Activated CD4-positive, alpha-beta T cell treated with anti-CD3 and anti-CD28 coated beads, Interleukin-2, amount 50 U/mL, for 48 hours (primary cell): Measurements from ENCODE around the gene CNOT1.
A peak's percentile ranks its signal among the peaks of the same experiment; 100 is the strongest.
"Not testable (repeated sequence)": the region's sequence is repeated elsewhere in the genome, so short reads cannot be mapped to it uniquely, and the experiment has no call there.

Experiments
- DNase-seq, 2 experiments: peaks; one replicate each; pipeline ENCODE4 v3.0.0-alpha.2; 2020

CNOT1 gene

DNA sequence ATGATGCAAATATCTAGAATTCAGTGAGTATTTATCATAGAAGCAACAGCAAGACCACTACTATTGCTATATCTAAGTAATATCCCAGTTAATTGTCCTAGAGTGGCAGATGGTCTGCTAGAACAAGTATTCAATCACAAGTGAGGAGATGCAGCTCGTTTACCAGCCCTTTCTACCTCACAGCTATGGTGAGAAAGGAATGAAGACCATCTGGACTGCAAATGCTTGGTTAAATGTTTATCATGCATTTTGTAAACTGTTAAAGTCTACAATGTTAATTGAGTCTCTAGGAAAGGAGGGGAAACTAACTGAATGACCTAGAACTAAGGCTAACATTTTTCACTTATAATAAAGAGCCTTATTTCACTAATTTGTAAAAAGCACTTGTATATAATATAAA, 52.5 kb downstream of the CNOT1 start:
- DNase-seq: no peak

DNA sequence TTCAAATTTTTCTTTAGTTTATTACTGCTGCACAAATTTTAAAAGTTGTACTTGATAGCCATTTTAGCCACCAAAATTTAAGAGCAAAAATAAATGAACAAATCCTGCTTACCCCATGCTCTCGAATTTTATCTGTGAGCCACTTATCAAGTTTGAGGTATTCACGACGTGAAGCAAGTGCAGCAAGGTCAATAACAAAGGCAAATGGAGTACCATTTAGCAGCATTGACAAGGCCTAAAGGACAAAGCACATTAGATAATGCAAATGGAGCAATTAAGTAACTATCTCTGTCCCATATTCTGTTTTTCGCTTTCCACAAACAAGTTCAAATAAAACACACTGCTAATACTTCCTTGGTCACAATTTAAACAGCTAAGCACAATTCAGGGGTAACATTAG, 54.7 kb downstream of the CNOT1 start:
- DNase-seq: no peak

DNA sequence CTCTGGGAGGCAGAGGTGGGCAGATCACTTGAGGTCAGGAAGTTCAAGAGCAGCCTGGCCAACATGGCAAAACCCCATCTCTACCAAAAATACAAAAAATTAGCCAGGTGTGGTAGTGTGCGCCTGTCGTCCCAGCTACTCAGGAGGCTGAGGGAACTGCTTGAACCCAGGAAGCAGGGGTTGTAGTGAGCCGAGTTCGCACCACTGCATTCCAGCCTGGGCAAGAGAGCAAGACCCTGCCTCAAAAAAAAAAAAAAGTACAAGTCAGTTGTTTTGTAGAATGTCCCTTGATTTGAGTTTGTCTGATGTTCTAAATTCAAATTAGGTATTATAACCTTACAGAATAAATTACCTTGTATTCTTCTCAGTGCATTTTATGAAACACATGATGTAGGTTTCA, 63.9 kb downstream of the CNOT1 start:
- not testable (repeated sequence) for DNase-seq

DNA sequence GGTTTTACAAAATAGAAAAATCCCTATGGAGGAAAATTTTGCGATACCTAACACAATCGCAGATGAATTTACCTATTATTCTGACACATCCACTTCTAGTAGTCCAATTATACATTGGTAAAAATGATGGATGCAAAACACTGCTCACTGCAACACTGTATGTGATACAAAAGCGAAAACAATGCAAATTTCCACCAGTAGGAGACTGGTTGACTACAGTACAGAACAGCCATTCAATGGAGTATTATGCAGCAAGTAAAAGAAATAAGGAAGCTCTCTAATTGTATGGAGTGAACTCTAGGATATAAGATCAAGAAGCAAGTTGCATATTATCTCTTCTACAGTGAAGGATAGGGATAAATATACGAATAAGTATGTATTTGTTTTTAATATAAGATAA, 65.9 kb downstream of the CNOT1 start:
- DNase-seq: no peak

DNA sequence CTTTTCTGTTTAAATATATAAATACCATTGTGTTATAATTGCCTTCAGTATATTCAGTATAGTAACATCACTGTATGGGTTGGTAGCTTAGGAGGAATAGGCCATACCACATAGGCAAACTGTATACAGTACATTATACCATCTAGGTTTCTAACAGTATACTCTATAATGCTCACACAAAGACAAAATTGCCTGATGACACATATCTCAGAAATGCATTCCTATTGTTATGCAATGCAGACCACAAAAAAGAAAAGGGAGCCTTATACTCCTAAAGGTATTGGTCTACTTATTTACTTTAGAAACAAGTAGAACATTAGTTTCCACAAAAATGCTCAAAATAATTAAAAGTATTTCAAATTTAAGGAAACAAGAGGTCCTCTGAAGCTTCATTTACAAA, 66.4 kb downstream of the CNOT1 start:
- DNase-seq: no peak

DNA sequence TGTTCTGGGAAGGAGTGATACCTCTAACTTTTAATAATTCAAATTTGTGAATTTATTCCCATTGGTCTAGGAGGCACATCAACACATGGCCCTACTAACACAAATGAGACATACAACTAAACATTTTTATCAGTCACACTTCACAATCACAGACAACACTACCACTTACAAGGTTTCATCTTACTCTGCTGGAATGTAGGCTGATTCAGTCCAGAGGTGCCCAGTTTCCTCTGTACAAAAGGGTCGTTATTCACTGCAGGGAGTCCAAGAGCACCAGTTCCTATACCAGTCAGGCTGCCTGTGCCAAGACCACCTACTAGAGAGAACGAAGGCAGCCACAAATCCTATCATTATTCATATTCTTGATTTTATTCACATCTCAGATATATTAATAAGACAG, 72.9 kb downstream of the CNOT1 start:
- DNase-seq: no peak

DNA sequence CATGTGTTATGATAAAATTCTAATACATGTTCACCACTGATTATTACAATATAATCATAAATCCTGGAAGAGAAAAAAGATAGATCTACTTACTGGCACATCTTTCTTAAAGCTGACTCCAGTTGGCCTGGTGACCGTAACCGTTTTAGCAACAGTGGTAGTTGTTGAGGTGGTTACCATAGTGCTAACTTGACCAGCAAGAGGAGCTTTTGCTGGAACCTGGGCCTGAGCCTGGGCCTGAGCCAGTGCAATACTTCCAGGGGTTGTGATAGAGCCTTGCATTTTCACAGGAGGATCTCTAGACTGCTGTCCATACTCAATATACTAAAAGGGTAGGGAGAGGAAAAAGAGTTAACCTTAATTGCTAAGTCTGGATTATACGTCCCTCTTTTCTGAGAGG, 78.1 kb downstream of the CNOT1 start:
- DNase-seq: no peak

DNA sequence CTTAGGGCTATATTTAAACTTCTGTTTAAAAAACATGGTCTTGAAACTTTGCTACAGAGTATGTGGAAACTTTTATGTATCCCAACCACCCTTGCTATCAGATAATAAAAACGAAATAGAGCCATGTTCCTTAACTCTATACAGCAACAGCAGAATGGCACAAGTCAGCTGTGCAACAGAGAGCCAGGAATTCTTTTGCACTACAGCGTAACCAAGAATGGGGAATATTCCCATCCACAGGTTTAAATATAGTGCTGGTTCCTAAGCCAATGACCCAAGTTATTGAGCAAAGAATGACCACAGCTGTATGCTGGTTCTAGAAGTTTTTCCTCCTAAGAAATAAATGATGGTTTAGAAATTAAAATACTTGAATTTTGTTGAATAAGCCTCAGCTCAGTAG, 81.2 kb downstream of the CNOT1 start:
- DNase-seq: no peak

DNA sequence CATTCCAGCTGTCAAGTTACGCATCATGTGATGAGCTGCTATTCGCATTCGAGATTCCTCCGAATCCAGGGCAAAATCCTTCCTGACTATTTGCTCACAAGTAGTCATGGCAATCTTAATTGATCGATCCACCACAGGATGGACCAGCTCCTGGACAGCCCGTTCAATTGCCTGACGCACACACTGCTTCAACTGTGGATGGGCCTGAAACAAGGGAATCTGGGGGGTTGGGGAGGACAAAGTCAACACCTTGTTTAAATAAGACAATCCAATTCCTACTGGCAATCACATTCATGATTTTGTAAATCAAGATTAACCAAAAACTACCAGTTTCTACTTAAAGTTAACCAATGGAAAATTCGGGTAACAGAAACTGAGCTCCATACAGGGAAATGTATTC, 85.9 kb downstream of the CNOT1 start:
- DNase-seq: no peak

DNA sequence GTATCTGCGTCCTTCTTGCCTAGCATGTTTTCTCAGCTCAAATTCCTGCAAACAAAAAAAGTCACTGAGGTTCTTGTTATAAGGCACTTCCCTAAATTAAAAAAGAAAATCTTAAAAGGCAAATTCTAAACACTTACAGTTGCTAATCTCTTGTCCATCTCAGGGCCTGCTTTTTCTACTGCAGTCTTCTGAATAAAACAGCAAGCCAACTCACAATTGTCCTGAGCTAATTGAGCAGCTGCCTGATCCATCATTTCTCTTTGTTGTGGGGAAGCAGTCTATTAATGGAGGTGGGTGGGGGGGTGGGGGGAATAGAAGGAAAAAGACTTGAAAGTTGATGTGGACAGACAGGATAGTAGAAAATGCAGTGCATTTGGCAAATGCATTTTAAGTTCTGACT, 87.3 kb downstream of the CNOT1 start:
- DNase-seq: no peak

DNA sequence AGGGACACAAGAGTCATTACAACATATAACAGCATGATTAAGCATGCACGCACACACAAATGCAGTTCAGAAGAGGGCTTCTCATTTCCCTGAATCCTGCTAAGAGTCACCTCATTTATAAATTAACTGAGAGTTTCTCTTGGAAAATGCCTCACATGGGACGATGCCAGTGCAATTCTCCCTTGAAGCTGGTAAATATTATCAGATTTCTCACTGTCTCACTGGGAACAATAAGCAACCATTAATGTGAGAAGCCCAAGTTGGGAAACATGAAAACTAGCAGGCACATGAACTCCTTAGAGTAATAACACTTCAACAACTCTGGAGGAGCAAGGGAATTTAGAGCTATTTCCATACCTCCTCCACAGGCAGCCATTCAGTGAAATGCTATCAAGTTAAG, 87.9 kb downstream of the CNOT1 start:
- no peak for DNase-seq

DNA sequence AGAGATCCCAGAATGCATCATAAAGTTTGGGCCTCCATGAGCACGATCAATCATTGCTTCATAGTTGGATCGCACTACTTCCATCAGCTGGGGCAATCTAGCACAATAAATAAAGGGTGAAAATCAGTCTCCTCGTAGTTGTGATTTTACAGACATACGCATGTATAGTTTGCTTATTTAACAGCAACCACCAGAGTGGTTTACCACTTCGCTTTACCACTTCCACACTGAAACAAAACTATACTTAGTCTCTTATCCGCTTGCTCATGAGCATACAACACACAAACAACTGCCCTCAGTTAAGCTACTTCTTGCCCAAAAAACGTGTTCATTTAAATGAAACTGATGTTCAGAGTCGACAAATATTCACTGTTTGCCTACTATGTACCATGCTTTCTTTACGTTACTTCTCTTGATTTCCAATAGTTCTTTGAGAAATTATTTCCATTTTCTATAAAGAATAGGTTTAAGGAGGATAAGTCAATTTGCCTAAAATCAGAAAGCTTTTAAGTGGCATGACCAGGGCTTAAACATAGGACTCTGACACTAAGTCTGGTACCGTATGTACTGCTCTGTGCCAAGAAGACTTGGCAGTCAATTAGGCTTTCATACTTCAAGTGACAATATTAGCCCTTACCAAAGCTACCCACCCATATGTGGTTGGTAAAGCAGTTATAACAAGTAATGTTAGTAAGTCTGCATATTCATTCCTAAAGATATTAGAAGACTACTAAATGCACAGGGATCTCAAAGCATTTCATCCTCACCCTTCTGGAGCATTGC, 92.3 kb downstream of the CNOT1 start:
- DNase-seq: no peak

DNA sequence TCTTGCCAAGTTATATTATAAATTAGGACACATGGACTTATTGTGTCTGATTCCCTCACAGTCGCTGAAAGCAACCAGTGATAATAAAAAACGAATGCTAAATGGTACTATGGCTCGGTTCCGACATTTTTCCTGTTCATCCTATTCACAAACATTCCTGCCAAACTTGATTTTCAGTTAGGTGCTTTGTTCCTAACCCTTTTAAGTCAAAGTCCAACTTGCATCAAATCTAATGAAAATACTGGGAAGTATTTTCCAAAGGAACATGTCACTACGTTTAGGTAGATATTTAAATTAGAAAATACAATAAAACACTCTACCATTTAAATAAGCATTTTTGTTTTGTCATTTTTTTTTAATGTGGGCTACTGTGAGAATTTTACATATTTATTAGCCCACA, 93.3 kb downstream of the CNOT1 start:
- no peak for DNase-seq

DNA sequence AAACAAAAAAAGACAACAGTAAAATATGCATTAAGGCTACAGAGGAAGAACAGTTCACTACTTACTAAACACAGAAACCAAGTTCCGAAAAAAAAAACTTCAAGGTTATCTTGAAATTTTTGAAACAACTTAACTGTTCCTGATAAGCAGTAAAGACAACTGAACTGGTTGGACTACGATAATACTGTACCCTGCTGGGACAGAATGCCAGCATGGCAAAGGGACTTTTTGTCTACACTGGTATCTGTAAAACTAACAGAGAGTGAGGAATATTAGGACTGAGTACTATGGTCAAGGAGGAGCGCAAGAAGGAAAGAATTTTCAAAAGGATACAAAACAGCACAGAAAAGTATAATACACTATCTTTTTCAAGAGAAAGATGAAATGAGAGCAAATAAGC, 94.5 kb downstream of the CNOT1 start:
- no peak for DNase-seq

DNA sequence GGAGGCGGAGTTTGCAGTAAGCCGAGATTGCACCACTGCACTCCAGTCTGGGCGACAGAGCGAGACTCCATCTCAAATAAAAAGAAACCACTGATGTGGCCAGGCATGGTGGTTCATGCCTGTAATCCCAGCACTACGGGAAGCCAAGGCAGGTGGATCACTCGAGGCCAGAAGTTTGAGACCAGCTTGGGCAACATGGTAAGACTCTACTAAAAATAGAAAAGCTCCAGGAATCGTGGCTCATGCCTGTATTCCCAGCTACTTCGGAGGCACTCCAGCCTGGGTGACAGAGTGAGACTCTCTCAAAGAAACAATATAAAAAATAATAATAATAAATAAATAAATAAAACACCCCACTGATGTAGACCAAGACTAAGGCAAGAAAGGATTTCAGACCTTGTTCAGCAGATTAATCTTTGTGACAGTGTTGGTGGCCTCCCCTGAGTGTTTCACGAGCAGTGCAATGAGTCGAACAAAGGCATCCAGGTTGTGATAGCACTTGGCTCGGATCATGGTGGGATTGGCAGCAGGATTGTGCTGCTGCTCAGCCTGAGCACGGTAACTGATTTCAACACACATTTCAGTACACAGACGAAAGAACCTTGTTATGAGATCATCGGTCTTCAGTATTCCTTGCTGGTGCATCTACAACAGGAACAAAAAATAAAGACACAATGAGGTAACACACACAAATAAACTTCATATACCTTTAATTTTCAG, 95.7 kb downstream of the CNOT1 start:
- DNase-seq: no peak

DNA sequence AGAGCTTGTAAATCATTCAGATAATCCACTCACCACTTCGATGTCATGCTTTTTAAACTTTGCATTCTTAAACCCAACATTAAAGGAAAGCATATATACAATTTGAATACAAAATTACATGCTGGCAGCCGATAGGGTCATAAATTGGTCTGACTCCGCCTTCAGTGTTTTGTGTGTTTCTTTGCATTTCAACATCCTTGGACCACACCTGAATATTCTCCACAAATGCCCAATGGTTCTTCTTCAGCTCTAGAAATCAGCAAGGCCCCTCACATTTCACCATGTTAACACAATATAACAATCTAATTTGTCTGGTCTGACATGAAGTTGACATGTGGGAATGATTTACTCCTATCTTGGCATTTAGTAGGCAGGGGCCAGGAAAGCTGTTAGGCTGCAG, 97.2 kb downstream of the CNOT1 start:
- no peak for DNase-seq

DNA sequence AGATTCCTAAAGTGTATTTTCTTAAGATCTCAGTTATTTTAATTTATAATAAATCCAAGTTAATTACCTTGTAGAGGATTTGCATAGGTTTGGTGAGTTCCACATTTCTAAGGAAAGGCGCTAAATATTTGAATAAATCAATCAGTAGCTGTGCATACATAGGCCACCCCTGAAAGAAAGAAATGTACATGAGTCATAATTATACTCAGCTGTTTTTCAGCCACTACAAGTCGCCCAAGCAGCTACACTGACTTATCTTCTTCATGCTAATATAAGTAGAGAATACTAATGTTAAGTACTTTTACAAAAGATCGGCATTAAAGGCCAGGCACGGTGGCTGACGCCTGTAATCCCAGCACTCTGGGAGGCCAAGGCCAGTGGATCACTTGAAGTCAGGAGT, 99.4 kb downstream of the CNOT1 start:
- no peak for DNase-seq

DNA sequence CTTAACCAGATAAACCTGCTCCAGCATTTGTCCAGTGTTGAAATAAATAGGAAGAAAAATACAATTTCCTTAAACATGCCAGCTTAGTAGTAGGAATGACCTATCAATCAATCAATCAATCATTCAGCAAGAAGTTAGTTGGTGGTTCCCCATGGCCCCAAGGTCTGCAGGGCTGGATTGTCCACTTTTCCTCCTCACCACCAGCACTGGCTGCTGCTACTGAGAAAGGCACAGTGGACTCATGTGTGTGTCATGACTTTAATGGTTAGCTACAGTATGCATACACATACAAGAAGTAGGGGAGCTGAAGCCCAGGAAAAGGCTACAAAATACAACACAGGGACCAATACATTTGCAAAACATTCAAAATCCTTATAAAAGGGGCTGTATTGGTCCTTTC, 109.9 kb downstream of the CNOT1 start:
- DNase-seq: no peak

DNA sequence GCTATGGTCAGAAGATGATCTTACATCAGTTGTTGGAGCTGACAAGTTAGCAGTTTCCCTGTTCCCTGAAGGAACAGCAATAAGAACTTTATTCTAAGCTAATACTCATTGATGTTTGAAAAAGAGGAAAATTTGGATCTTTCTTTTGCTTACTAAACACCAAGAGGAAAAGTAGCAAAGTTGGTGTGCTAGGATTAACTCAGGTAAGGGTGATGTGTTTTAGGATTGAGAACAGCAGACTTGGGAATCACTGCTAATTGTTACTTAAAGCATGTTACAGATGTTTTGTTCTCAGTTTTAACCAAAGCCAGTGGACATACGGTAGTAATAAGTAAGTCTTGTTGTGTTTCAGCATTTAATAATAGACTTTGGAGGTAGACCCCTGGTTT, 110.7 kb downstream of the CNOT1 start:
- DNase-seq: no peak

DNA sequence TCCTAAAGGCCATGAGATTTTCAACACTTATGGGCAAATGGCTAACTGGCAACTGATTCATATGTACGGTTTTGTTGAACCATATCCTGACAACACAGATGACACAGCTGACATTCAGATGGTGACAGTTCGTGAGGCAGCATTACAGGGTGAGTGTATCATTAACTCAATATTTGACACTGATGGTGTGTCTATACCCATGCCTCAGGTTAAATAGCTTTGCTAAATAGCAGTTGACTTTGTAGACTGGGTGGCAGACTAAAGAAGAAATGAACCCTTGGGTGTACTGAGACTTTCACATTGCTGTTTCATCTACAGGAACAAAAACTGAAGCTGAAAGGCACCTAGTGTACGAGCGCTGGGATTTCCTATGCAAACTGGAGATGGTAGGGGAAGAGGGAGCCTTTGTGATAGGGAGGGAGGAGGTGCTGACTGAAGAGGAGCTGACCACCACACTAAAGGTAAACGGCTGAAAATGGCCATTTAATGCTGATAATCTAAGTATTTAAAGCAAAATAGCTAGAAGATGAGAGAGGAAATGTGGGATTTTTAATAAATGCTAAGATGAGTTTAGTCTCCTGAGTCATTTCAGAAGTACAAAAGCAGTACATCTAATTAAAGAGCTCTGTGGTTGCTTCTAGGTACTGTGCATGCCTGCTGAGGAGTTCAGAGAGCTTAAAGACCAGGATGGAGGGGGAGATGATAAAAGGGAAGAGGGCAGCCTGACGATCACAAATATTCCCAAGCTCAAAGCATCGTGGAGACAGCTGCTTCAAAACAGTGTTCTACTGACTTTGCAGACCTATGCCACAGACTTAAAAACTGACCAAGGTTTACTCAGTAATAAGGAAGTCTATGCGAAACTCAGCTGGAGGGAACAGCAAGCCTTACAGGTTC, 111.3 kb downstream of the CNOT1 start:
- no peak for DNase-seq

DNA sequence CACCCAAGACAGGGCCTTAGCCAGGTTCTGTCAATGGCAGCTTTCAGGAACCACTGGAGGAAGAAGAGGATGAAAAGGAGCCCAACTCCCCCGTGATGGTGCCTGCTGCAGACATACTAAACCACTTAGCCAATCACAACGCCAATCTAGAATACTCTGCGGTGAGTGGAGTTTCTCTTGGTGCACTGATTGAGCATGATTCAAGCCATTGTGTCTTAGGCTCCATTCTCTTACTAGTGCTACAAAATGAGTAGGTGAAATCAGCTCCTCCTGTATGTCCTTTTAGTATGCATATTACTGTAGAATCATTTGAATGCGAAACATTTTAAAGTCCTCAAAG, 112.9 kb downstream of the CNOT1 start:
- no peak for DNase-seq

DNA sequence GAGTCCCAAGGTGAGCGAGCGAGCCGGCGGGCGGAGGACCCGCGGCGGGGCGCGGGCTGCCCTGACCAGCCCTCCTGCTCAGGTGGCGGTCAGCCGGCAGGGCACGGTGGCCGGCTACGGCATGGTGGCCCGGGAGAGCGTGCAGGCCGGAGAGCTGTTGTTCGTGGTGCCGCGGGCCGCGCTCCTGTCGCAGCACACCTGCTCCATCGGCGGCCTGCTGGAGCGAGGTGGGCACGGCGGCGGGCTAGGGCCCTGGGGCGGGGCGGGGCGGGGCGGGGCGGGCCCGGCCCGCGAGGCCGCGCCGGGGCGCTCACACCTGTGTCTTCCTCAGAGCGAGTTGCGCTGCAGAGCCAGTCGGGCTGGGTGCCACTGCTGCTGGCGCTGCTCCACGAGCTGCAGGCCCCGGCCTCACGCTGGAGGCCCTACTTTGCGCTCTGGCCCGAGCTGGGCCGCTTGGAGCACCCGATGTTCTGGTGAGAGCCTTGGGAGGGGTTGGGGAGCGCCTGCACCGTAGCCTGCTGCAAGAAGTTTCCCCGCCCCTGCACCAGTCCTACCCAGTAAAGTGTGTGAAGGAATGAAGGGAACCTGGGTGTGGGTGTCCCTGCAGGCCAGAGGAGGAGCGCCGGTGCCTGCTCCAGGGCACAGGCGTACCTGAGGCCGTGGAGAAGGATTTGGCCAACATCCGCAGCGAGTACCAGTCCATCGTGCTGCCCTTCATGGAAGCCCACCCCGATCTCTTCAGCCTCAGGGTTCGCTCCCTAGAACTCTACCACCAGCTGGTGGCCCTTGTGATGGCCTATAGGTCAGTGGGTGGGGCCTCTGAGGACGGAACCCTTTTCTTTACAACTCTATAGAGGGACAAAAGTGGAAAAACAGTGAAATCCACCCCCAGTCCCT, 113.5 kb downstream of the CNOT1 start:
- peak; percentile 40 to 50 for DNase-seq
